Measurements from ENCODE around the gene BRD2.

DNA sequence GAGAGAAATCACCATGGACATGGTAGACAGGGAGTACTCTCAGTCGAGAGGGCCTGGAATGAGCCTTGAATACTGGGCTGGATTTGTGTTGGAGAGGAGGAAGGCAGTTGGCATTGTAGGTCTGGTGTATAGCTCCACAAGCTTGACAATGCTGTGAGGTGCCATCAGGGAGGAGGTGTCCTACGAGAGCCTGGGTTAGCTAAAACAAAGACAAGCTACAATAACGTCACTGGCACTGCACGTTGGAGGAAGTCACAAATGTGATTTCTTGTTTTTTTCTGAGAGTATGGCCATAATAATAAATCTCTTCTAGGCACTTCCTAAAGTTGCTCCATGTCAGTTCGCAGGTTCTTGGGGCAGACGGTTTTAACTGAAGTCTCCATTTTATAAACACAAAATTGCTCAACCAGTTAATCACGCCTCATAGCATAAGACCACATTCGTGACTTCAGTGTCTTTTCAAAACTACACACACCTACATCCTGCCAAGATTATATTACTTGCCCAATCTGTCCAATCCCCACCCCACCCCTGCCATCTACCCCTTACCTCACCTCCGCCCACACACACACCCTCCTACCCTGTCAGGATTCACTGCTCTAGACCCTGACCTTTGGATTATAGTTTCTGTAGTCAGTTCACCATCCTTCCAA lies 23.2 kb upstream of the BRD2 start:
- TF ChIP-seq EP300 (IDR thresholded peaks at IDR 0.05), result no peak
- TF ChIP-seq POLR2A (IDR thresholded peaks at IDR 0.05), result peak in 1 of 4 donors; percentile 17
- TF ChIP-seq, protein P1, sequence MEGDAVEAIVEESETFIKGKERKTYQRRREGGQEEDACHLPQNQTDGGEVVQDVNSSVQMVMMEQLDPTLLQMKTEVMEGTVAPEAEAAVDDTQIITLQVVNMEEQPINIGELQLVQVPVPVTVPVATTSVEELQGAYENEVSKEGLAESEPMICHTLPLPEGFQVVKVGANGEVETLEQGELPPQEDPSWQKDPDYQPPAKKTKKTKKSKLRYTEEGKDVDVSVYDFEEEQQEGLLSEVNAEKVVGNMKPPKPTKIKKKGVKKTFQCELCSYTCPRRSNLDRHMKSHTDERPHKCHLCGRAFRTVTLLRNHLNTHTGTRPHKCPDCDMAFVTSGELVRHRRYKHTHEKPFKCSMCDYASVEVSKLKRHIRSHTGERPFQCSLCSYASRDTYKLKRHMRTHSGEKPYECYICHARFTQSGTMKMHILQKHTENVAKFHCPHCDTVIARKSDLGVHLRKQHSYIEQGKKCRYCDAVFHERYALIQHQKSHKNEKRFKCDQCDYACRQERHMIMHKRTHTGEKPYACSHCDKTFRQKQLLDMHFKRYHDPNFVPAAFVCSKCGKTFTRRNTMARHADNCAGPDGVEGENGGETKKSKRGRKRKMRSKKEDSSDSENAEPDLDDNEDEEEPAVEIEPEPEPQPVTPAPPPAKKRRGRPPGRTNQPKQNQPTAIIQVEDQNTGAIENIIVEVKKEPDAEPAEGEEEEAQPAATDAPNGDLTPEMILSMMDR (IDR thresholded peaks at IDR 0.05), result no peak
- peak in 1 of 2 donors; percentile 37 for TF ChIP-seq POLR2AphosphoS5 (IDR thresholded peaks at IDR 0.05)

Data from upper lobe of left lung (tissue), 4 donors.